A549 (cell line): ENCODE results near the gene TSNAX. TPM values are rescaled to one million over a fixed set of nuclear protein-coding genes. Genes with fewer than 3 reads are reported as not detected.

Experiments
- ATAC-seq, 2 experiments: fragments of 200-7000 bp in 1 of 2; fragments of >200 bp in 1 of 2; cut with Nextera tagmentation in 1 of 2; cut with Tn5 transposase in 1 of 2; 3 replicates each; pipeline versions ENCODE4 v1.8.0 to v1.9.1; 2018 to 2020; ENCODE audit warnings: mild to moderate bottlenecking in 1 of 2, moderate library complexity in 1 of 2
- CTCF ChIA-PET: fragments of 300-600 bp; sonication (Branson Sonifier 250); formaldehyde crosslinking; extraction: SDS; loops from one replicate; lab custom pipeline; 2021; ENCODE audit warnings: antibody characterized with exemption, inconsistent platforms; lab: Yijun Ruan, JAX
- POLR2A ChIA-PET: fragments of 350-600 bp; formaldehyde crosslinking; extraction: SDS; loops from one replicate; lab custom pipeline; 2021; ENCODE audit warnings: antibody characterized with exemption, inconsistent platforms; lab: Yijun Ruan, JAX
- DNase-seq, 2 experiments: peaks; one replicate each; pipeline versions ENCODE4 v3.0.0 to v3.0.0-alpha.2; 2011 to 2016; ENCODE audit warnings: low read depth in 1 of 2, low spot score in 1 of 2
- FAIRE-seq: peaks from 2 replicates; lab custom pipeline; 2011; peaks lifted over from hg19 to GRCh38; lab: Jason Lieb, UNC
- H3K27ac ChIP-seq, 2 experiments: fragments of >200 bp; sonication (Bioruptor Twin); formaldehyde crosslinking; 3 replicates each; pipeline ENCODE4 v1.5.1; 2016 to 2017
- H3K4me1 ChIP-seq: fragments of >200 bp; sonication (Bioruptor Twin); formaldehyde crosslinking; 3 replicates; pipeline ENCODE4 v1.6.1; 2016
- H3K4me2 ChIP-seq: fragments of >200 bp; sonication (Bioruptor Twin); formaldehyde crosslinking; 3 replicates; pipeline ENCODE4 v1.6.1; 2016
- H3K4me3 ChIP-seq: fragments of >200 bp; sonication (Bioruptor Twin); formaldehyde crosslinking; 3 replicates; pipeline ENCODE4 v1.5.1; 2016
- H3K9me3 ChIP-seq: fragments of >200 bp; sonication (Bioruptor Twin); formaldehyde crosslinking; 3 replicates; pipeline ENCODE4 v1.6.1; 2016
- CEBPB ChIP-seq, 2 experiments: fragments of >200 bp in 1 of 2; sonication (Bioruptor Twin) in 1 of 2; formaldehyde crosslinking in 1 of 2; IDR thresholded peaks; 2 replicates each; pipeline ENCODE4 v1.6.1; 2012 to 2016
- CHD4 ChIP-seq: fragments of 200-600 bp; sonication (generic); IDR thresholded peaks from 2 replicates; pipeline ENCODE4 v1.6.1; 2016; ENCODE audit warnings: antibody characterized with exemption, mild to moderate bottlenecking, borderline replicate concordance
- EHF ChIP-seq: fragments of 250-450 bp; sonication (Bioruptor Pico); IDR thresholded peaks from 2 replicates; pipeline ENCODE4 v1.5.0; 2020; ENCODE audit warnings: mild to moderate bottlenecking
- EHMT2 ChIP-seq: fragments of 200-600 bp; sonication (generic); IDR thresholded peaks from 2 replicates; pipeline ENCODE4 v1.6.1; 2016; ENCODE audit warnings: antibody characterized with exemption, low read depth, mild to moderate bottlenecking, moderate library complexity
- ESRRA ChIP-seq: fragments of 150-350 bp; IDR thresholded peaks from 2 replicates; pipeline ENCODE4 v1.6.1; 2014; ENCODE audit warnings: mild to moderate bottlenecking, low read length, borderline replicate concordance
- FOSB ChIP-seq: fragments of 250-450 bp; sonication (Bioruptor Pico); IDR thresholded peaks from 2 replicates; pipeline ENCODE4 v1.5.0; 2020; ENCODE audit warnings: mild to moderate bottlenecking, moderate library complexity
- FOSL2 ChIP-seq, 2 experiments: fragments of 450-650 bp in 1 of 2; fragments of >200 bp in 1 of 2; sonication (Bioruptor Twin) in 1 of 2; formaldehyde crosslinking; IDR thresholded peaks; 2 replicates each; pipeline versions ENCODE4 v1.5.0 to v1.6.1; 2016 to 2020; ENCODE audit warnings: mild to moderate bottlenecking in 1 of 2, moderate library complexity in 1 of 2
- HDAC2 ChIP-seq: fragments of 200-600 bp; sonication (generic); IDR thresholded peaks from 2 replicates; pipeline ENCODE4 v1.6.1; 2016
- KDM5A ChIP-seq: fragments of 200-600 bp; sonication (generic); IDR thresholded peaks from 2 replicates; pipeline ENCODE4 v1.6.1; 2016; ENCODE audit warnings: antibody characterized with exemption, mild to moderate bottlenecking
- MAX ChIP-seq: IDR thresholded peaks from 2 replicates; pipeline ENCODE4 v1.6.1; 2012
- NPAS2 ChIP-seq: fragments of 250-450 bp; sonication (Bioruptor Pico); IDR thresholded peaks from 2 replicates; pipeline ENCODE4 v1.8.0; 2022; ENCODE audit warnings: mild to moderate bottlenecking, moderate library complexity, borderline replicate concordance
- NR3C1 ChIP-seq: fragments of >200 bp; sonication (Bioruptor Twin); formaldehyde crosslinking; IDR thresholded peaks from 3 replicates; pipeline ENCODE4 v1.6.1; 2017
- PHF8 ChIP-seq: fragments of 200-600 bp; sonication (generic); IDR thresholded peaks from 2 replicates; pipeline ENCODE4 v1.6.1; 2016; ENCODE audit warnings: low read depth, mild to moderate bottlenecking, antibody characterized with exemption, moderate library complexity, borderline replicate concordance
- POLR2A ChIP-seq: IDR thresholded peaks from 2 replicates; pipeline ENCODE4 v1.6.1; 2012; ENCODE audit warnings: mild to moderate bottlenecking, low read length
- RARB ChIP-seq: fragments of 250-450 bp; sonication (Bioruptor Pico); IDR thresholded peaks from 2 replicates; pipeline ENCODE4 v1.8.0; 2021; ENCODE audit warnings: mild to moderate bottlenecking, moderate library complexity
- RFX5 ChIP-seq: fragments of 450-650 bp; IDR thresholded peaks from 2 replicates; pipeline ENCODE4 v1.7.1; 2014; ENCODE audit warnings: antibody characterized with exemption, mild to moderate bottlenecking, moderate library complexity
- RNF2 ChIP-seq: fragments of 200-600 bp; sonication (generic); IDR thresholded peaks from 2 replicates; pipeline ENCODE4 v1.6.1; 2016; ENCODE audit warnings: low read depth, mild to moderate bottlenecking, antibody characterized with exemption, moderate library complexity, borderline replicate concordance
- SREBF2 ChIP-seq: fragments of 450-650 bp; IDR thresholded peaks from 2 replicates; pipeline ENCODE4 v1.6.1; 2014; ENCODE audit warnings: mild to moderate bottlenecking, moderate library complexity
- TFCP2L1 ChIP-seq: fragments of 250-450 bp; sonication (Bioruptor Pico); IDR thresholded peaks from 2 replicates; pipeline ENCODE4 v1.5.0; 2021; ENCODE audit warnings: mild to moderate bottlenecking
- TP53 ChIP-seq: fragments of 250-450 bp; sonication (Bioruptor Pico); IDR thresholded peaks from 2 replicates; pipeline ENCODE4 v1.5.0; 2021; ENCODE audit warnings: mild to moderate bottlenecking, moderate library complexity
- ZC3H11A ChIP-seq: fragments of 450-650 bp; IDR thresholded peaks from 2 replicates; pipeline ENCODE4 v1.6.1; 2014; ENCODE audit warnings: antibody characterized with exemption, mild to moderate bottlenecking
- ZSCAN20 ChIP-seq: fragments of 250-450 bp; sonication (Bioruptor Pico); IDR thresholded peaks from 2 replicates; pipeline ENCODE4 v1.8.0; 2022; ENCODE audit warnings: mild to moderate bottlenecking, moderate library complexity
- WGBS: methylation state at CpG from one replicate; pipeline ENCODE4 v1.1.6; 2017; ENCODE audit errors: missing lambda C conversion rate; 5-methylcytosine and 5-hydroxymethylcytosine counted together
- polyA plus RNA-seq, 4 experiments: library from polyadenylated mRNA; depleted of rRNA in 3 of 4; stranded (reverse); fragments of >200 nt; fragmentation: RNase III in 1 of 4; extraction: RNeasy Plus Mini Kit Qiagen cat#74134 plus additional on column Dnase treatment in 1 of 4; gene quantifications; 2 replicates in 3 of 4; 3 replicates in 1 of 4; pipeline ENCODE4 v1.2.3, GENCODE V29; 2011 to 2017
- TF ChIP-seq, protein P1 (sequence below): IDR thresholded peaks from 2 replicates; pipeline ENCODE4 v1.6.1; 2012; ENCODE audit warnings: low read depth, borderline replicate concordance
- TF ChIP-seq, protein P2 (sequence below): fragments of >200 bp; sonication (Bioruptor Twin); formaldehyde crosslinking; IDR thresholded peaks from 2 replicates; pipeline ENCODE4 v1.6.1; 2016

TSNAX gene
- polyA plus RNA-seq, 2 of the 4 experiments (the other 2 are of a cell fraction), result 48.5 to 58.3 TPM

DNA sequence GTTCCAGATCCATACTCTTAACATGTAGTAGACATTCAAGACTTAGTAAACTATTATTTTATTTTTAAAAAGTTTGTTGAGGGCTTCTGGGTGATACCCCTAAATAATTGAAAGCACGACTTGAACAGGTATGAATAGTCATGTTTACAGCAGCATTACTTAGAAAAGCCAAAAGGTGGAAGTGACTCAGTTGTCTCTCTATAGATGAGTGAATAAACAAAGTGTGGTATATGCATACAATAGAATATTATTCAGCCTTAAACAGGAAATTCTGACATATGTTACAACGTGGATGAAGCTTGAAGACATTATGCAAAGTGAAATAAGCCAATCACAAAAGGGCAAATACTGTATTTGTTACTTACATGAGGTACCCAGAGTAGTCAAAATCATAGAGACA lies 26.5 kb downstream of the TSNAX start:
- CTCF ChIA-PET, result interaction anchor here (0.6 kb wide), 2 partner anchors 45 to 168 kb away, joined by 3 read pairs; no protein-coding TSS in a partner anchor
- POLR2A ChIA-PET, result no interaction called here
- Histone ChIP-seq H3K9me3 (no peaks in the 10 kb centered on the region), H3K4me2 (no peak overlapping the region), H3K27ac (no peak overlapping the region), H3K4me1 (peaks cover 16% of the 10 kb centered on the region; the same call in 2 of the 3 replicates), H3K4me3 (no peak overlapping the region)
- DNase-seq (no peak), FAIRE-seq (no peak), ATAC-seq (no peak)
- 80% methylated on average over 2 of the region's 2 CpGs for WGBS
- TF ChIP-seq FOSB (no peak), SREBF2 (no peak), NPAS2 (CRISPR knock-in tag) (no peak), TP53 (no peak), CEBPB (IDR thresholded peaks at IDR 0.05) (no peak)

DNA sequence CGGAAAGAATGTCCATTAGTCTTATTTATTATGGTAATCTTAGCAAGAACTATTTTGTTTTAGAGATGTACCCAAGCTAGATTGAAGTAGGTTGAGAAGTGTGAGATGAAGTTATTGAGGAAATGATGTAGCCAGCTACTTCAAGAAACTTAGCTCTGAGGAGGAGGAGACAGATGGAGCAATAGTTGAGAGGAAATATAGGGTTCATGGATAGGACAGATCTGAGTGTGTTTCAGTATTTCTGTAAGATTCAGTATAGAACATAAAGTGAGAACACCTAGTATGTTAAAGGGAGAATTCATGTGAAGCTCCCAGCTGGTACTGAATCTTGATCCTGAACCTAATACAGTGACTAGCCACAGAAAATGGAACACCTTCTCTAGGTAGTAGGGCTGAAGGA lies 28.9 kb downstream of the TSNAX start:
- no peaks in the 10 kb centered on the region for H3K9me3 ChIP-seq
- ATAC-seq (peak in 1 of 2 experiments; percentile 13; a peak in 1 of 6 replicates), DNase-seq (no peak), FAIRE-seq (no peak)
- no peak overlapping the region for H3K4me2 ChIP-seq
- H3K27ac ChIP-seq, result no peak overlapping the region
- POLR2A ChIA-PET, result interaction anchor here (0.6 kb wide), 1 partner anchor 142 kb away, joined by 3 read pairs; no protein-coding TSS in a partner anchor
- peaks cover 23% of the 10 kb centered on the region; the same call in 2 of the 3 replicates for H3K4me1 ChIP-seq
- CTCF ChIA-PET, result interaction anchor here (1.1 to 1.2 kb wide), 2 partner anchors 25 to 32 kb away, joined by 3 to 4 read pairs; no protein-coding TSS in a partner anchor
- WGBS, result 98% methylated on average over 1 of the region's 1 CpG
- H3K4me3 ChIP-seq, result no peak overlapping the region
- TF ChIP-seq PHF8 (no peak), SREBF2 (no peak), ZC3H11A (no peak), ESRRA (no peak), TFCP2L1 (no peak), RNF2 (no peak), EHF (CRISPR knock-in tag) (no peak), RFX5 (no peak), CHD4 (no peak), KDM5A (no peak), RARB (no peak), POLR2A (no peak), FOSL2 (IDR thresholded peaks at IDR 0.05) (no peak), FOSL2 (CRISPR knock-in tag; IDR thresholded peaks at IDR 0.05) (no peak), MAX (no peak), CEBPB (IDR thresholded peaks at IDR 0.05) (no peak), EHMT2 (no peak), ZSCAN20 (CRISPR knock-in tag) (no peak), HDAC2 (no peak)
- TF ChIP-seq, protein P1, sequence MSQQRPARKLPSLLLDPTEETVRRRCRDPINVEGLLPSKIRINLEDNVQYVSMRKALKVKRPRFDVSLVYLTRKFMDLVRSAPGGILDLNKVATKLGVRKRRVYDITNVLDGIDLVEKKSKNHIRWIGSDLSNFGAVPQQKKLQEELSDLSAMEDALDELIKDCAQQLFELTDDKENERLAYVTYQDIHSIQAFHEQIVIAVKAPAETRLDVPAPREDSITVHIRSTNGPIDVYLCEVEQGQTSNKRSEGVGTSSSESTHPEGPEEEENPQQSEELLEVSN, result no peak
- TF ChIP-seq, protein P2, sequence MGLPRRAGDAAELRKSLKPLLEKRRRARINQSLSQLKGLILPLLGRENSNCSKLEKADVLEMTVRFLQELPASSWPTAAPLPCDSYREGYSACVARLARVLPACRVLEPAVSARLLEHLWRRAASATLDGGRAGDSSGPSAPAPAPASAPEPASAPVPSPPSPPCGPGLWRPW, result no peak

DNA sequence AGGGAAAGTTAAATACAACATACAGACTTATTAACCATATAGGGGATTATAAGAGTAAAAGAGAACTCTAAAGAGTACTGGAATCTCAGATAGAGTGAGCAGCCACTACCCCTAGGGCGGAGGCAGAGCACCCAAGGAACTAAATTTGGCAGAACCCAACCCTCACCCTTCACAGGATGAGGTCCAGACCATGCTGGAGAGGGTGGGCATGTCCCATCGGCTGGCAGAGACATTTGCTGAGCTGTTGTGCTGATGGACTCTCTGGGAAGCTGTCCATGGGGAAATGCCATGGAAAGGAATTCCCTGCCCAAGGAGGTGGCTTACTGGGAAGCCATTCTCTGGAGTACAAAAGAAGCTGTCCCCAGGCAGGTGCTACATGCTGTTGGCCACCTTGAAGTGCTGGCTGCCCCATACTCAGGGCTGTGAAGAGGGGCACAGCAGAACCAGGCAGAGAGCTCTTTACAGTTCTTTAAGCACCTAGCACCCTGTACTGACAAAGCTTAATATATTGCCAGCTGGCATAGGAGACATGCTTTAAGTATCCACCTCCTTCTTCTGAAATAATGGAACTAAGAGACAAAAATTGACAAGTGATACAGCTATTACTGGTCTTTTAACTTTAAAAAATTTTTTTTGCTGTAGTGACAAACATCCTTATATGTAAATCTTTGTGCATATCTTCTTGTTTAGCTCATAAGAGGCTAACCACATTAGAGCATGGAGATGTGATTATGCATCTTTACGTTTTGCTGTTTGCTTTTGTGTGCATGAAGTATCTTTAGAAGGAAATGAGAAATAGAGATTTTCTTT lies 29.6 kb downstream of the TSNAX start:
- H3K27ac ChIP-seq, result peak overlapping the region in 1 of 2 experiments; percentile 30; a peak in 2 of 6 replicates
- no peak for FAIRE-seq
- TF ChIP-seq TP53, result no peak
- no peak for TF ChIP-seq NR3C1
- TF ChIP-seq TFCP2L1, result no peak
- no peak overlapping the region for H3K4me3 ChIP-seq
- DNase-seq, result no peak
- no peaks in the 10 kb centered on the region for H3K9me3 ChIP-seq
- ChIA-PET POLR2A (interaction anchor here (1.1 kb wide), 1 partner anchor 137 kb away, joined by 3 read pairs; no protein-coding TSS in a partner anchor), CTCF (interaction anchor here (0.6 to 1.2 kb wide), 4 partner anchors 17 to 32 kb away, joined by 3 to 4 read pairs (median 4); no protein-coding TSS in a partner anchor)
- peak; percentile 50 to 53; a peak in 4 of 6 replicates for ATAC-seq
- 72% methylated on average over 3 of the region's 3 CpGs for WGBS
- peaks cover 27% of the 10 kb centered on the region for H3K4me1 ChIP-seq
- no peak overlapping the region for H3K4me2 ChIP-seq
